ENCODE measurements around the gene CHDH. TPM values are rescaled to one million over a fixed set of nuclear protein-coding genes. Genes with fewer than 3 reads are reported as not detected.

CHDH gene
- total and polyA plus RNA-seq, 12 donors, result 0.29 to 17.5 (median 2.2) TPM

DNA sequence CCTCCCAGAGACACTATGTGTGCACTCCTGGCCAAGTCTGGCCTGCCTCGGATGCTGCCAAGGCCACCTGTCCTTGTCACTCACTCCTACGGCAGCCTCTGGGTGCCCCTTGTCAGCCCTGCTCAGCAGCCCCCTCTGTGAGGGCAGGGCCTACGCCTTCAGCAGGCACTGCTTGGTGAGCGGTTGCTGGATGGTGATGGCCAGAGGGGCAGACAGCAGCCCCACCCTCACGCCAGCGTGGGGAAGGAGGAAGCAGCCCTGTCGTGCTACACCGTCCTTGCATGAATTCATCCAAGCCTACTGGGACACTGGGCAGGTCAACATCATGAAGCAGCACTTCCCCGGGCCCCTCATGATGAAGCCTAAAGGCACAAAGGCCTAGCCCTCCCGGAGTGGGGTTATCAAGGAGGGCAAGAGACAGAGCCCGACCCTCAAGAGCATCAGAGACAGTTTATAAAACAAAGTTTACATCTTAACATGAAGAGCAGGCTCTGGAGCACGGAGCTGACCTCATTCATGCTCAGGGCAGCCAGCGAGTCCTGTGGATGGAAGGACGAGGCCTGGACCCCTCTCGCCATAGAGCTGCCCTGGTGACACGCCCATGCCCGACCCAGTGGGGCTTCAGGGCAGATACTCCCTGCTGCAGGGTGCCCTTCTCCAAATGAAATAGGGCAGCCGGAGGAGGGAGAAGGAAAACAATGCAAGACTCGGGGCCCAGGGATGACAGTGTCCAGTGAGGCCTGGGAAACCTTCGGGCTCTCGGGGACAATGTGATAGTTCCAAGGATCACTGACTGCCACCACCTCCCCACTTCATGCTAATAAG, 25.3 kb downstream of the CHDH start:
- Histone ChIP-seq H3K4me3 (no peak overlapping the region), H3K36me3 (no peaks in the 10 kb centered on the region), H3K27me3 (peaks cover 0 to 6% (median 0%) of the 10 kb centered on the region in 7 donors), H3K4me1 (no peaks in the 10 kb centered on the region), H3K27ac (no peak overlapping the region), H3K9me3 (no peaks in the 10 kb centered on the region)
- DNase-seq, result no peak
- ATAC-seq, result no peak
- 78 to 86% methylated on average over 21 of the region's 21 CpGs for WGBS, 2 donors
- intact Hi-C loops (cut with DNase I), result no loop called here
- no peak for TF ChIP-seq CTCF (IDR thresholded peaks at IDR 0.05)

GRCh38 chr3:53820084-53820483, 26.1 kb downstream of the CHDH start:
- intact Hi-C loops (cut with DNase I), result no loop called here
- H3K27me3 ChIP-seq, result peaks cover 0 to 6% (median 0%) of the 10 kb centered on the region in 7 donors

GRCh38 chr3:53819163-53819868, 26.9 kb downstream of the CHDH start:
- no peak for DNase-seq
- intact Hi-C loops (cut with DNase I), result no loop called here

More at GRCh38 chr3:53820084-53820483, 26.1 kb downstream of the CHDH start:
- H3K9me3 ChIP-seq, result no peaks in the 10 kb centered on the region
- H3K27ac ChIP-seq, result no peak overlapping the region
- no peaks in the 10 kb centered on the region for H3K36me3 ChIP-seq
- DNase-seq (no peak), ATAC-seq (no peak)
- no peak overlapping the region for H3K4me3 ChIP-seq
- H3K4me1 ChIP-seq, result no peaks in the 10 kb centered on the region
- no peak for TF ChIP-seq CTCF (IDR thresholded peaks at IDR 0.05)
- 93 to 98% methylated on average over 5 of the region's 5 CpGs for WGBS, 2 donors

More at GRCh38 chr3:53819163-53819868, 26.9 kb downstream of the CHDH start:
- no peaks in the 10 kb centered on the region for H3K9me3 ChIP-seq
- 89 to 93% methylated on average over 14 of the region's 14 CpGs for WGBS, 2 donors
- H3K27me3 ChIP-seq, result peaks cover 0 to 6% (median 0%) of the 10 kb centered on the region in 7 donors
- no peak for ATAC-seq
- TF ChIP-seq CTCF (IDR thresholded peaks at IDR 0.05), result no peak
- H3K4me3 ChIP-seq, result no peak overlapping the region
- H3K36me3 ChIP-seq, result no peaks in the 10 kb centered on the region
- no peaks in the 10 kb centered on the region for H3K4me1 ChIP-seq
- no peak overlapping the region for H3K27ac ChIP-seq
